SKM-1 (cell line): ENCODE data around the gene SENP8.

Source experiments
- DNase-seq: peaks from one replicate; lab custom pipeline; 2025; ENCODE audit not compliant: unreplicated experiment; lab: John Stamatoyannopoulos, UW

SENP8 gene

DNA sequence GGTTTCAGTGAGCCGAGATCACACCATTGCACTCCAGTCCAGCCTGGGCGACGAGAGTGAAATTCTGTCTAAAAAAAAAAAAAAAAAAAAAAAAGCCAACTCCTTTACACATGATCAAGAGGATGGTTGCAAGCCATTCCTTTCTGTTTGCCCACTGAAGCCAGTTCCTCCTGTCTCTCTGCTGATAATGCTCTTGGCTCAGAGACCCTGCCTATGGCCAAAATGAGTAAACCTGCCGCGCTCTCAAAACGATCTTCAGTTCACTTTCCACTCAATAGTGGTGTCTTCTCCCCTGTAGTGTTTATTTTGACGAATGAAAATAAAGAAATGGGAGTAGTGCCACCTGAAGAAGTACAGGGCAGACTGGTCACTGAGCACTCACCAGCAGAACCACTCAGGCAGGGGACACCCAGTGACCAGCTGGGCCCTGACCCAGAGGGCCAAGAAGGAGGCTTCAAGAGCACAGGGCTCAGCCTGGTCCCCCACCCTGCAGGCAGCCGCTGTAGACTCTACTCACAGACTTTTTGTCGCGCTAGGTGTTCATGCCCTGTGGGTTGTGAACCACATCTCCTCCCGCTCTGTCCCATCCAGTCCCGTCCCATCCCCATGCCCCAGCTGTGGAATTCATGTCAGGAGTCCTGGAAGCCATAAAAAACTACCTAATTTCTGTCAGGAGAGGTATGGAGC, 55.8 kb downstream of the SENP8 start:
- DNase-seq = no peak

- no peak for DNase-seq
Observed at GRCh38 chr15:72174551-72175165, 56.5 kb downstream of the SENP8 start.

DNA sequence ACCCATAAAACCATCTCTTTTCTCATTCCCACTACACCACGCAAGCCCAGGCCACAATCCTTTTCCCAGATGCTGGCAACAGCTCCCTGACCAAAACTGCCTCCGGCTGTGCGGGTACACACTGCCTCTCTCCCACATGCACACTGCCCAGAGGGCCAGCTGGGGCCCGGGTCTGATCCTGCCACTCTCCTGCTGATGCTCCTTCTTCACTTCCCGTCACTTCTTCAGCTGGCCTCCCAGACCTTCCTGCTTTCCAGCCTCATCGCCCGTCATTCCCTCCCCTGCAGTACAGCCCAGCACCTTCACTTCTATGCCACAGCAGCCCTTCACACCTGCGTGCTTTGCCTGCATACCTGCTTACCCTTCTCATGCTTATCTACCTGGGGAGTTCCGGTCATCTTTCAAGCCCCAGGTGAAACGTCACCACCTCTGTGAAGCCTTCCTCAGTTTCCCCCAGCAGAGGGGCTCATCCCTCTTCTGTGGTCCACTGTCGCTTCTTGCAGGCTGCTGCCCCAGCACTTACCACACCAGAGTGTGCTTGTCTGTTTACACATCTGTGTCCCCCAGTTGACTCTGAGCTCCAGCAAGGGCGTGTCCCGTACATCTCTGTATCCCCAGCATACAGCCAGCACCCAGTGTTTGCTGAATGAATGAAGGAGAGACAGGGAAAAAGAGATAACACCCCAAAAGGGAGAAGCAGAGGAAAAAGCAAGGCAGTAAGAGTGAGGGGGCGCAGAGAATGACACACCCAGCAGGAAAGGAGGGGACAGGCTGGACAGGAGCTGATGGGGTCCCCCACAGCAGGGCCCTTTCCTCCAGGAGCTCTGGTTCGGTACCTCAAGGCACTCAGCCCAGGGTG, 57.2 kb downstream of the SENP8 start:
- no peak for DNase-seq

DNA sequence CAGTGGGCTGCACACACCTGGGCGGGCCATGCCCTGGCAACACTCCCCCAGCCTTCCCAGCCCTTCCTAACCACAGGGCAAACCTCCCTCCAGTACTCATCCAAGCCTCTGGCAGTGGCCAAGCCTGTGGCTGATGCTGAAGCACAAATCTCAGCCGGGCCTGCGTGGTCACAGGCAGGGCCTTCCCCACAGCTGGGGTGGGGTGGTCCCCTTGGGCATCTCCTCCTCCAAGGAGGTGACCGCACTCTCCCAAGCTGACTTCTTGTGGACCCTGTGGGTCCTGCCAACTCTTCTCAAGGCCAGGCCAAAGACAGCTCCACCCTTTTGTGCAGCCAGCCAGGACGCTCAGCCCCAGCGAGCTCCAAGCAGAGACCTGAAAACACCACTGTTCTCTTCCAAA, 58.0 kb downstream of the SENP8 start:
- no peak for DNase-seq

DNA sequence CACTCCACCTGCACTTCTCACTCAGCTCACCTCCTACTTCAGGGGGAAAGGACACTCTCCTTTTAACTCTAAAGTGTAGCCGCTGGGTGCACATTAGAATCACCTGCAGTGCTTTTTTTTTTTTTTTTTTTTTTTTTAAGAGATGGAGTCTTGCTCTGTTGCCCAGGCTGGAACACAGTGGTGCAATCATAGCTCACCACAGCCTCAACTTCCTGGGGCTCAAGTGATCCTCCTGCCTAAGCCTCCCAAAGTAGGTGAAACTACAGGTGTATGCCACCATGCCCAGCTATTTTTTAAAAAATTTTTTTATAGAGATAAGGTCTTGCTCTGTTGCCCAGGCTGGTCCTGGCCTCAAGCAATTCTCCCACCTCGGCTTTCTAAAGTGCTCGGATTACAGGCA, 58.5 kb downstream of the SENP8 start:
- DNase-seq = no peak

GRCh38 chr15:72178976-72179585, 60.9 kb downstream of the SENP8 start:
- DNase-seq = no peak

GRCh38 chr15:72179950-72180581, 61.9 kb downstream of the SENP8 start:
- DNase-seq = no peak

DNA sequence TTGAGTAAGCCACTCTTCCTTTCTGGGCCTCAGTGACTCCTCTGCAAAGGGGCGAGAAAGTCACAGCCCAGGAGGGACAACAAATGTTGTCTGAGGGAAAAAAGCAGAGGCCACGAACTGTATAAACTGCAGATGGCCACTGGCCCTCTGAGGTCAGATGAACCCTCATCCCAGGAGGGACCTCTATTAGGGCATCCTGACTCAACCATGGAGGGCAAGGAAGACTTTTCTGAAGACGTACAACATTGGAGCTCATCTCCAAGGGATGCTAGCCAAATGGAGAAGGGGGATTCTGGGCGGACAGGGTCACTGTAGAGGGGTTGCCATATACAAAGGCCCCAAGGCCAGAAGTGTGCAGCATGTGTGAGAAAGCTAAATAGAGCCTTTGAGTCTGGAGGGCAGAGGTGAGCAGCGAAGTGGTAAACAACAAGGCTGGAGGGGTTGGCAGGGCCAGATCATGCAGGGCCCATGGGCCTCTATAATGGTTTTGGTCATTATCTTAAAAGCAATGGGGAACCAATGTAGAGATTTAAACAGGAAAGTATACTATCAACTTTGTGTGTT, 62.6 kb downstream of the SENP8 start:
- DNase-seq = no peak

- no peak for DNase-seq
Observed at GRCh38 chr15:72182244-72182643, 64.0 kb downstream of the SENP8 start.

- no peak for DNase-seq
Observed at GRCh38 chr15:72182673-72183072, 64.5 kb downstream of the SENP8 start.

GRCh38 chr15:72183781-72184164, 65.6 kb downstream of the SENP8 start:
- no peak for DNase-seq

GRCh38 chr15:72184165-72184811, 66.1 kb downstream of the SENP8 start:
- no peak for DNase-seq

GRCh38 chr15:72189250-72189902, 71.2 kb downstream of the SENP8 start:
- DNase-seq = no peak

DNA sequence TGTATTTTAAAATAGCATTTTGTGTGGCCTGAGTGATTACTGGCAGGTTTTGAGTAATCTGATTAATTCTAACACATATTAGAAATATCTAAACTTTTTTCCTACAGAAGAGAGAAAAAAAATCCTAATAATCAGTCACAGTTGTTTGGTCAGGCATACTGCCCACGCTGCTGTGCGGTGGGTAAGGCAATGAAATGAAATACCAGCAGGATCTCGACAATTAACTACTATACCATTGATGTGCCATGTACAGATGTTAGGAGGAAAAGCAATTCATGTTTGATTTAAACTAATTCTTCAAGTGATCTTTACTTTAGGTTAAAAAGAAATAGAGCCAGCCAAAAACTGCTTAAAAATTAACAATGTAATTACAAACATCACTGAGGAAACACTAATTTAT, 74.2 kb downstream of the SENP8 start:
- DNase-seq = no peak
